Ureter (tissue), 1 donor: ENCODE results near the gene ATG10. TPM values are rescaled to one million over a fixed set of nuclear protein-coding genes. Genes with fewer than 3 reads are reported as not detected.
A peak's percentile ranks its signal among the peaks of the same experiment; 100 is the strongest.

ENCODE experiments used
- DNase-seq: peaks from one replicate; pipeline ENCODE4 v3.0.0-alpha.2; 2020; ENCODE audit warnings: low spot score
- total RNA-seq: library from RNA; stranded (reverse); gene quantifications from one replicate; pipeline ENCODE4 v1.2.4, GENCODE V29; 2023
- donor health status: DM: yes; HTN: yes; CAD: no.

ATG10 gene
- total RNA-seq, 1 donor from 2014 or later = 12.5 TPM

- DNase-seq = no peak
These were observed 305.2 kb downstream of the ATG10 start for GRCh38 chr5:82276800-82277612.

- no peak for DNase-seq
These were observed 305.8 kb downstream of the ATG10 start for GRCh38 chr5:82277613-82277986.

GRCh38 chr5:82277987-82278710, 306.3 kb downstream of the ATG10 start, which contains the start of gene RPS23:
Gene RPS23 (minus strand): TSS chr5:82278354. CDS start chr5:82278323, 31 bp downstream.
- peak; percentile 92 for DNase-seq

GRCh38 chr5:82278711-82279370, 307.0 kb downstream of the ATG10 start:
- DNase-seq = no peak

- no peak for DNase-seq
These were observed 312.1 kb downstream of the ATG10 start for GRCh38 chr5:82283893-82284292.

GRCh38 chr5:82285206-82285605, 313.4 kb downstream of the ATG10 start:
- no peak for DNase-seq

- DNase-seq = no peak
These were observed 315.8 kb downstream of the ATG10 start for GRCh38 chr5:82287625-82288024.

GRCh38 chr5:82290005-82290404, 318.2 kb downstream of the ATG10 start:
- DNase-seq = no peak

GRCh38 chr5:82290908-82291307, 319.1 kb downstream of the ATG10 start:
- no peak for DNase-seq

GRCh38 chr5:82291420-82291819, 319.6 kb downstream of the ATG10 start:
- no peak for DNase-seq

GRCh38 chr5:82295144-82295543, 323.3 kb downstream of the ATG10 start:
- DNase-seq = no peak

GRCh38 chr5:82295959-82296531, 324.2 kb downstream of the ATG10 start:
- no peak for DNase-seq

- no peak for DNase-seq
These were observed 325.1 kb downstream of the ATG10 start for GRCh38 chr5:82296929-82297328.

- DNase-seq = no peak
These were observed 325.9 kb downstream of the ATG10 start for GRCh38 chr5:82297711-82298110.

- DNase-seq = no peak
These were observed 326.8 kb downstream of the ATG10 start for GRCh38 chr5:82298668-82299067.

- DNase-seq = no peak
These were observed 329.4 kb downstream of the ATG10 start for GRCh38 chr5:82301190-82301589.

Other genes with a start within 250 kb of the ATG10 start
- 59.0 TPM for gene SSBP2, start 220.9 kb upstream of the ATG10 start, total RNA-seq